Stimulated activated CD8-positive, alpha-beta memory T cell treated with anti-CD3 and anti-CD28 coated beads, Interleukin-15, amount 100 ng/mL, for 1 hour (primary cell): Measurements from ENCODE around the gene KRT34.
"Not testable (repeated sequence)": the region's sequence is repeated elsewhere in the genome, so short reads cannot be mapped to it uniquely, and the experiment has no call there.

Source experiments
- DNase-seq: peaks from one replicate; pipeline ENCODE4 v3.0.0-alpha.2; 2020; ENCODE audit warnings: low read depth

Gene KRT34

DNA sequence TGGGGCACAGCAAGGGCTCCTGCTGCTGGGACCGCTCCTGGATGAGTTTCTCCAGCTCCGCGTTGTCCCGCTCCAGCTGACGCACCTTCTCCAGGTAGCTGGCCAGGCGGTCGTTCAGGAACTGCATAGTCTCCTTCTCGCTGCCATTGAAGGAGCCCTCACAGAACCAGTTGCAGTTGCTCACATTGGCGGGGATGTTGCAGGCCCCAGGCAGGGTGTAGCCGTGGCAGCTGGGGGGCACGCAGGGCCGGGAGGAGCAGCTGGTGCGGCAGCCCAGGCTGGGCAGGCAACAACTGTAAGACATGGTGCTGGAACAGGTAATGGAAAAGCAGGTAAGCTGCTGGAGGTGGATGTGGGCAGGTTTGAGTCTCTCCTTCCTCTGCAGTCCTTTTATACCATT is at the start of gene KRT34:
KRT34 (minus strand) TSS at position 364 of the 400 bp plus-strand sequence; CDS start at position 304, 60 bp downstream.
- DNase-seq = not testable (repeated sequence)

DNA sequence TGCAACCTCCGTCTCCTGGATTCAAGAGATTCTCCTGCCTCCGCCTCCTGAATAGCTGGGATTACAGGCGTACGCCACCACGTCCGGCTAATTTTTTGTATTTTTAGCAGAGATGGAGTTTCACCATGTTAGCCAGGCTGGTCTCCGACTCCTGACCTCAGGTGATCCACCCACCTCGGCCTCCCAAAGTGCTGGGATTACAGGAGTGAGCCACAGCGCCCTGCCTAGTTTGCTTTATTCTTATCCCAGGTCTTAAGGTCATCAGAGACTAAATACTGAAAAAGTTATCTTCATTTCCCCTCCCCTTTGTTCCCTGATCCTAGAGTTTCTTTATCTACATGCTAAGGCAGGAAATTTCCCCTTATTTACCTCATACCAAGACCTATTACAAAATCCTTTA is 48.3 kb upstream of the KRT34 start:
- DNase-seq = not testable (repeated sequence)

DNA sequence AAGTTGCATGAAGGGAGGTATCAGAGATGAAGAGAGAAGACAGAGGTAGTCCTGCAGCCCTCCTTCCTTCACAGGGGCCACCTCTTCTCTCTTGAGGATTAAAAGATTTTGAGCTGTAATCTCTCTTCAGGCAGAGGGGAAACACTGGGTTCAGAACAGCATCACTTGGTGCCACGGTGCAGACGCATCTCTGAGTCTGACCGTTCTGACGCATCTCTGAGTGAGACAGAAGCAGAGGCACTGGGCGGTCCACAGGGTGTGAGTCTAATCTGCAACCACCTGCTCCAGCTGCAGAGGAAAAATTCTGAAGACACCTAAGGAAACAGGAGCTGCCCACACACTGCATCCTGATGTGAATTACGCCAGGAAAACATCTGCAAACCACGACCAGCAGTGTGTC is 47.6 kb upstream of the KRT34 start:
- DNase-seq = no peak

DNA sequence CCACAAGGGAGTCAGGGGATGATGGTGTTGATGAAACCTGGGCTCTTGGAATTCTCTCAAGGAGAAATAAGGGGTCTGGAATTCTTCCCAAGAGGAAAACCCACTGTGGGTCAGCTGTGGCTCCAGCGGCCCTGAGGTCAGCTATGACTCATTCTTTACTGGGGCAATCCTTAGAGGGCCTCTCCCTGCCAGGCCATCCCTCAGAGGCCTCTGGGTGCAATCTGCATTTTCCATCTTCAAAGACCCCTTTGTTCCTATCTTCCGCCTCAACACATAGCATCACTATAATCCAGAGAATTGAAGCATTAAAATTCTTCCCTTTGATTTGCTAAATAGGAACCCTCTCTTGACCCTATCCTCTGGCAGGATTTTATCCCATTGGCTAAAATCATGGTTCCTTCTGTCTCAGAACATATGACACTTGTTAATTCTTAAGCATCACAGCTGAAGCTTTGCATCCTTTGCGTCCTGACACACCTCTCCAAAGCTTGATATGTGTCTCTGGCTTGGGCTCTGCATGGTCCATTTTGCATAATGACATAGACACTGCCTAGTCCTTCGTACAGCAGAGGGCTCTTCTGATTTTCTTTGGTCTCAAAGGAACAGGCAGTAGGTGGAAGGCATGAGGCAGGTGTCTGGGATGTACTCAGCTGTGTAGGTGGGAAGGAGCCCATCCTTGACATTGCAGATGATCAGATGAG is 46.6 kb upstream of the KRT34 start:
- DNase-seq = no peak

DNA sequence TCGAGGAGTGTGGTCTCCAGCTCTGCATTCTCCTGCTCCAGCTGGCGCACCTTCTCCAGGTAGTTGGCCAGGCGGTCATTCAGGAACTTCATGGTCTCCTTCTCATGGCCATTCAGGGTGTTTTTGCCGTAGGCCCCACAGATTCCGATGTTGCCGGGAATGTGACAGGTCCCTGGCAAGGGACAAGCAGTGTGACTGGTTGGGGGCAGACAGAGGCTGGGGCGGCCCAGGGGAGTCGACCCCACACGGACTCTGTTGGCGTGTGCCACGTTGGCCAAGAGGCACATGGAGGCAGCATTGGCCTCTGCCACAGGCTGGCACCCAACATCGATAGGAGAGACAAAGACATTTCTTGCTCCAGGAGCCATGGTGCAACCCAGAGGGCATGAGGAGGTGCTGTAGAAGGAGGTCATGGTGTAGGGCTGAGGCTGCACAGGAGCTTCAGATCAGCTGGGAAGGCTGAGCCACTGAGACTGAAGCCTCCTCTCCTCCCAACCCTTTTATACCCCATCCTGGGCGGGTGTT is 42.1 kb upstream of the KRT34 start, which contains the start of gene KRT37:
KRT37 (minus strand) TSS at position 475 of the 525 bp plus-strand sequence; CDS start at position 413, 62 bp downstream.
- DNase-seq = no peak

DNA sequence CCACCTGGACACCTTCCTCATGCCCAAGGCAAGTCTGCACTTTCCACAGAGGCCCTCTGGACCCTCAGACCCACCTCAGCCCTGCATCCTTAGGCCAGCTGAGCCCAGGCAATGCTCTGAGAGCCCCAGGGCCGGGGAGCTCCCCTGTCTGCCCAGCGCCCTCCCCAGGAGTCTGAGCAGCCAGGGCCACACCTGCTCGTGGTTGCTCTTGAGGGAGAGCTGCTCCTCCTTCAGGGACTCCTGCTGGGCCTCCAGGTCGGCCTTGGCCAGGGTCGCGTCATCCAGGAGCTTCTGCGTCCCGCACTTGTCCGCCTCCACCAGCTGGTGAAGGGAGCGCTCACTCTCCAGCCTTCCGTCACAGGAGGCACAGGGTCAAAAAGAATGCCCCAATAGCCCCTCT is 40.5 kb upstream of the KRT34 start:
- DNase-seq = not testable (repeated sequence)

DNA sequence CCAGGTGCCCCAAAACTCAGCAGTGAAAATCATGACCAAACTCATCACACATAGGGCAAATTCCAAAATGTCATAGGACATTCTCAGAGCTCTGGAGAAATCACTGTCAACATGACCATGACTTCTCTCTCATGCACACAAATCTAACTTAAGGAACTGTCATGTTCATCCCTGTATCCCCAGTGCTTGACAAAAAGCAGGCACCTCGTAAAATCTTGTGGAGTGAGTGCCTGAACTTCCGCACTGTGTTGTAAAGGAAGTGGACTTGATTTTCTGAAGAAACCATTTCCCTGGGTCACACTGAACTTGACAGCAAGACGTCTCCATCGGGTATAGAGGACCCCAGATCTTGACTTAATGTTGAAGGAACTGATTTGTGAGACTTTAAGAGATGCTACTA is 39.5 kb upstream of the KRT34 start:
- no peak for DNase-seq

DNA sequence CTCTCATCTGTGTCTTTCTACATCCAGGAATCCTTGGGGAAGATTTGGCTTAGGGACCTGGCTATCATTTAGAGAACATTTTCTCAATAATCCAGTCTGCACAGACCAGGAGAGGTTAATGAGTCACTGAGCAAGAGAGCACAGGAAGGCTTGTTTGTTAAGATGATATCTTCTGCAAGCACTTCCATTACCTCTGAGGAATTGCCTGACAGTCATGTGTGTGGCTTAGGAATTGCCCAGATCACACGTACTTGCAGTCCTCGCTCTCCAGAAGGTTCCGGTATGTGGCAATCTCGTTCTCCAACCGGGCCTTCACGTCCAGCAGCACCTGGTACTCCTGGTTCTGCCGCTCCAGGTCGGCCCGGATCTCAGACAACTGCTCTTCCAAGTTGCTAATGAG is 39.0 kb upstream of the KRT34 start:
- DNase-seq = no peak

DNA sequence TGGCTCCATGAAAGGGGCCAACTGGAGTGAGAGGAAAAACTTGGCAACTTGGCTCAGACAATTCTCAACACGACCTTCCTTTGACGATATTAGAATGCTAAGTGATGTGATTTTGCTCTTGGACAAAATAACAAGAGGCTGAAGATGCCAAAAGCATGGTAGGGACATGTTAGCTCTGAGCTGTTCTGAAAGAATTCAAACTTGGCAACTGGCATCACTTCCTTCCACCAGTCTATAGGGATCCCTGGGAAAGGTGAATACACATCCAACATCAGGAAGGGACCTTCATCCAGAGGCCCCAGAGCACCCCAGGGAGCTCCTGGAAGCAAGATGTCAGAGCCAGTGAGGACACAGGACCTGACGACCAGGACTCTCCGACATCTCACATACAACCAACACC is 38.0 kb upstream of the KRT34 start:
- no peak for DNase-seq

DNA sequence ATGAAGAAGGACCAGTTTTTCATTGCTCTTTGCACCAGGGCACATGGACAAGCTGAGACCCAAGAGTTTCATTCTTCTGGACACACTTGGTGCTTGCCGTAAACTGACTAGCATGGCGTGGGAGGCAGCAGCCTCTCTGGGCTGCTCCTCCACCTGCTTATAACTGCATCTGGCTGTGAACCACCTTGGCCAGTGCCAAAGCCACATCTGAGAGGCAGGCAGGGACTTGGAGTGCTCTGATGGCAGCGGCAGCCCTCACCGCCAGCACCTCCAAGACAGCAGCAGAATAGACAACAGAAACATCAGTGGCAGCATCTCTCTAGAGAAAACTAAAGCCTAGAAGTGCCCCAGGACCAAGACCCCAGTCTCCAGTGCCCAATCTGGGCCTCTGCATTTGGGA is 37.6 kb upstream of the KRT34 start:
- DNase-seq = no peak

DNA sequence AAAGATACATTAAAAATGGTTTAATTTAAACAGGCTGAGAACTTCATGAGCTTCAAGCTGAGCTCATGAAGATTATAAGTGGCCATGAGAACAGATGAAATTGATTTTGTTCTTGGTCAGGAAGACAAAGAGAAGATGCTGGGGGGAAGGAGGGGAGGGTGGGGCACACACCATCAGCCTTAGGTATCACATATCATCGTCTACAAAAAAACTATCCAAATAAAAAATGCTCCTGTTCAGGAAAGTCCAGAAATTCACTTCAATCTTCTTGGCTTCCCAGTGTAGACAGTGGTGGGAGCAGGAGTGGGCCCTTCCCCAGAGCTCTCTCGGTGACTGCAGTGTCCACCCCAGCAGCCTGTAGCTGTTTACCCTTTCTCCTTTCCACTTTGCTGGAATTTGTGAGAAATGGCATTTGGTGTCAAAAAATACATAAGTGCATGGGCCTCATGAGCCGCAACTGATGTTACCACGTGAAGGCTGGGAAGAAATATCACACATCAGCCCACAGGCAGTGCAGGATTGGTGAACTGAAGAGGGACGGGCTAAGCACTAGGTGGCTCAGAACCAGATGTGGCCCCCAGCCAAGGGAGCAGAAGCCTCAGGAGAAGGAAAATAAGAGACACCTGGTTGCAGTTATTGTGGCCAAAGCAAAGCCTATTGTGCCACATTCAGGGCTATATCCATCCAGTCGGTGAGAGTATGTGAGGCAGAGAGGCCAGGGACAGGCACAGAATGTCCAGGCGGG is 36.2 kb upstream of the KRT34 start:
- DNase-seq = no peak

DNA sequence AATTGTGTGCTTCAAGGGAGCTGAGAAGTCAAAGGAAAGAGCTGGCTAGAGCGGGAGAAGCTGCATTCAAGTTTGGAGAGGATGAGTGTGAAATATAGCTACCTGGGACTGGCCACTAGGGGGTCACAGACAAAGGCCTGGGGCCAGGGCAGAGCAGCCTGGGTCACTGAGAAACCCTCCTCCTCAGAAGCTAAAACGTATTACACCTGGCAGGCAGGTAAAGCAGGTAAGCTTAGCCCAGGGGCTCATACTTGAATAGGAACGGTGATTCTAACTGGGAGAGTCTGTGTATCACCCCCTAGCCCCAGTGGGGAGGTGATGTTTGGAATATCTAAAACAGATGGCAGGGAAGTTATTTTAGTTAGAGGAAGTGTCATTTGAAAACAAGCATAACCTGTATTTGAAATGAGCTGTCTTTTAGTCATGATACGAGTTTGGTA is 35.5 kb upstream of the KRT34 start:
- no peak for DNase-seq

DNA sequence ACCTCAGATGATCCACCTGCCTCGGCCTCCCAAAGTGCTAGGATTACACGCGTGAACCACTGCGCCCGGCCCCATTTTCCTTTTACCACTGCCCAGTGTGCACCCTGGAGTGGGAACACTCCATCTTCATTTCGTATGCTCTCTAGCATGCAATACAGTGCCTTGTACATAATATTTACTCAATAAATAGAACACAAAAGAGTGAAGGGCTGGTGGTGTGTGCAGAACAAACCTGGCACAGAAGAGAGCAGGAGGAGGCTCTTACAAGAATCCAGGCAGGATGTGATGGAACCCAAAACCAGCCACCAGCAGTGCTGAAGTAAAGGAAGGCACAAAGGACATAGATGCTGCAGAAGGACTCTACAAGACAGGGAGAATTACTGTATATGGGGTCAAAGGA is 35.0 kb upstream of the KRT34 start:
- DNase-seq = no peak

DNA sequence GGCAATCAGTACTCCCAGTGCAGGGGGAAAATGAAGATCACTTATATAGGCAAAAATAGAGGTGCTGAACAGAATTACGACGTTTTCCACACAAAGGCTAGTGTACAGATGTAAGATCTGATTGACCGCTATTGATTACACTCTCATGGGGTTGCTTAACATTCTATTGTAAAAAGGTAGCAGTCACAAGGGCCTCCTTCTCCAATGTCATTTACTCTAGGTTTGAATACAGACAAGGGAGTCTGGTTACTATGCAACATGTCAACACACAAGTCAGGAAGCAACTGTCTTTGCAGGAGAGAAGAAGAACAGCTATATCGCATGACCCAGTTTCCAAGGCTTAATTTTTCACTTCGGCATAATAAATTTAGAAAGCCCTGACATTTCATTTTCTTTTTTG is 34.4 kb upstream of the KRT34 start:
- DNase-seq = no peak

DNA sequence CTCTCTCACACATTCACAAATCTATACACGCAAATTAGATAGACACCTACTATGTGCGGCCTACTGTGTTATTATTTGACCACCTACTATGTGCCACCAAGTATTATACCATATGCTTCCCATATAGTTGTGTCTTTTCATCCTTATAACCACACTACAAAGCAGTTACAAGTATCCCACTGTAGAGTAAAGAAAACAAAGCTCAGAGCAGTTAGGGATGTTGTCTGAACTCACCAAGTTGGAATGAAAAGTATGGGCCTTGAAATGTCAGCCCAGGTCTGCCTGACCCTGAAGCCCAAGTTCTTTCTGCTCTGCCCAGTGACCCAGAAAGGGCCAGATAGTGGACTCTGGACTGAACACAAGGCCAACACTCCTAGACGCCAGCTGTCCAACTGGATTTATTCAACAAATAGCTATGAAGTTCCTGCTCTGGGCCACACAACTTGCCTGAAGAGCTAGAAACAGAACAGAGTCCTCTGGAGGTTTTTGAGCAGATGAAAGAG is 33.8 kb upstream of the KRT34 start:
- no peak for DNase-seq

DNA sequence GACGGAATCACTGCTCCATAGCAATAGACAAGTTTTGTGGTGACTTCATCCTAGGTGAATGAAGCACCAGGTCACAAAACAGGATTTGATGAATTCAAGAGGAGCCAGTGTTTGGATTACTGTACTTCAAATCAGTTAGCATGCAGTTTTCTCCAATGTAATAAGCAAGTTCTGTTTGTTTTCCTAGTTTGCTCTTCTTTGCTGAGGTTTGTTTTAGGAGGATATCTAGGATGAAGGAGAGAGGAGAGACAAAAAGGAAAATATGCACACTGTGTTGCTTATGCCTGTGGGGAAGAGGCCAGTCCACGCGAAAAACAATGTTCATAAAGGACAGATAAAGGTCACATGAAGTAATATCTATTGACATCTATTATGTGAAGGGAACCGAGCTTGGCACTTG is 33.3 kb upstream of the KRT34 start:
- no peak for DNase-seq

DNA sequence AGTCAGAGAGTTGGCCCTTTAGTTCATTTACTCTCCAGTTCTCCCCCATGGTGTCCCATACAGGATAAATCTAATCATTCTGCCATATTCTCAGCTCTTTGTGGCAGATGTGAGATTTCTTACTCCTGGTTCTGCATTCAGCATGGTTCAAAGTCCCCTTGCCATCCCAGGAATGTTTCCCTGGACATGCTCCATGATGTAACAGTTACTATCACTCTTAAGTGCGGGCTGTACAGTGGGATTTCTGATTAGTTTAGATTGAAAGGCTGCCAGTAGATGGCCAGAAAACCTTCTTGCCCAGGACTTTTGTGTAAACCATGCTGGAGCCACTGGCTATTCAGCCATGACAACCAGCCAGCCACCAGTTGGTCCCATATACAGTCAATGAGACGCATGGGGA is 31.9 kb upstream of the KRT34 start:
- no peak for DNase-seq

DNA sequence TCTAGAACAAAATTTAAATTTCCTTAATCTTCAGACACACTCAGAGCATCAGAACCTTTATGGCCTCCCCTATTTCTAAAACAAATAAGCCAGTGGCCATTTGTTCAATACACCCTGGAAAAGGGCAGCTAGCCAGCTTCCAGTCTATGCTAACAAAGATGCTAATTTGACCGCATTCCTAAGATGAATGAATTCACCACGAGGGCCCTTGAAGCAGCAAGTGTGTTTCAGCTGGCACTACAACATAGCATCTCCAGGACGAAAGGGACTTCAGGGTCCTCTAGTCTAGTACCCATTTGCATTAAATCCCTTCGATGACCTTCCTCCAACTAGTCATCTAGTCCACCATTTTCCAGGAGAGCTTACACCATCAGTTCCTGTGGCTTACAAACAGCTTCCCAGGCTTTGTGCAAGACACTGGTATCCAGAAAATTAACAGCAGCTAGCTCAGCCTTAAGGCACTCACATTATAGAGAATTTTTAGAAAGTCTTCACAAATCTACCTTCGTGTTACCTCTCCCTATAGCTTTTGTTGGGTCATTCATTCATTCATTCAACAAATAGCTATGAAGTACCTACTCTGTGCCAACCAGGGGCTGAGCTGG is 31.3 kb upstream of the KRT34 start:
- no peak for DNase-seq

DNA sequence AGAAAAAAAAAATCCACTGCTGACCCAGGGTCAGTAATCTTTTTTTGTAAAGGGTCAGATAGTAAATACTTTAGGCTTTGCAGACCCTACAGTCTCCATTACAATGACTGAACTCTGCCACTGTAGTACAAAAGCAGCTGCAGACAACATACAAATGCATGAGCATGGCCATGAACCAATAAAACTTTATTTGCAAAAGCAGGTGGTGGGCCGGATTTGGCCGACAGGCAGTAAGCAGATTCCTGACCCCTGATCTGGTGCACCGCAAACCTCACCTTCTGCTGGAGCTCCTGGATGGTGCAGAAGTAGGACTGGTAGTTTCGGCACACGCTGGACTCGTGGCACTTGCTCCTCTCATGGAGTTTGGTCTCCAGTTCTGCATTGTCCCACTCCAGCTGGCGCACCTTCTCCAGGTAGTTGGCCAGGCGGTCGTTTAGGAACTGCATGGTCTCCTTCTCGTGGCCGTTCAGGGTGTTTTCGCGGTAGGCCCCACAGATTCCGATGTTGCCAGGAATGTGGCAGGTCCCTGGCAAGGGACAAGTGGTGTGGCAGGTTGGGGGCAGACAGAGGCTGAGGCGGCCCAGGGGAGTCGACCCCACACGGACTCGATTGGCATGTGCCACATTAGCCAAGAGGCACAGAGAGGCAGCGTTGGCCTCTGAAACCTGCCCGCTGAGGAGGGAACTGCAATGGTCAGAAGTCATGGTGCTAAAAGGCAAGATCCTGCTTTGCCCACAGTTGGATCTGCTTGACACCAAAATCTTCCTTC is 29.1 kb upstream of the KRT34 start:
- no peak for DNase-seq

DNA sequence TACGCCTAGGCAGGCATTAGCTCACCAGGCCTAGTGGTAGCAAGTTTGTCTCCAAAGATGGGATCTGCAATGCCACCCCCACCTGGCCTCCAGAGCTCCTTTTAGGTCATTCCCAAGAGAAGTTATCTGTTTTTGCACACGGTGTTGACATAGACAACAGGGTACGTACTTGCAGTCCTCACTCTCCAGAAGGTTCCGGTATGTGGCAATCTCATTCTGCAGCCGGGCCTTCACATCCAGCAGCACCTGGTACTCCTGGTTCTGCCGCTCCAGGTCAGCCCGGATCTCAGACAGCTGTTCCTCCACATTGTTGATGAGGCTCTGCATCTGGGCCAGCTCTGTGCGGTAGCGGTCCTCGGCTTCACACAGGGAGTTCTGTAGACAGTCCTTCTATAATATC is 25.1 kb upstream of the KRT34 start:
- no peak for DNase-seq

DNA sequence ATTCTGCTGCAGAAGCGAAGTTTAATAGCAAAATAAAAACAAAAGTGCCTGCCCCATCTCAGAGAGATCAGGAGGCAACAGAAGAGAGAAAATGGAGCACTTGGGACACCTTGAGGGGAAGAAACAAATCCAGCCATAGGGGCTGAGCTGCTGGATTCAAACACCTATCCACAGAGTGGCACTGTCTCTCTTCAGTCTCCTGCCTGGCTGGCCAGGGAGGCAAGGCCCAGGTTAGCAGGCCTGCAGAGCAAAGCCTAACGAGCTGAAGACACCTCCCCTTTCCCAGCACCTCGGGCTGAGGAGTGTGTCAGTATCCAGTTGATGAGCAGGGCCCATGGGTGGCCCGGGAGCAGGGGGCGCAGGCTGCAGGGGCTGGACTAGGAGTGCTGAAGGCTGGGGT is 24.1 kb upstream of the KRT34 start:
- no peak for DNase-seq
